HG02759 (cell line): Measurements from ENCODE around the gene CHGA.

Source experiments
- ATAC-seq: cut with Tn5 transposase; IDR thresholded peaks from one replicate; pipeline ENCODE4 v1.9.1; 2021; ENCODE audit warnings: mild to moderate bottlenecking, moderate library complexity; ENCODE audit not compliant: unreplicated experiment

CHGA gene

GRCh38 chr14:92942976-92943710, 20.2 kb downstream of the CHGA start:
- no peak for ATAC-seq

GRCh38 chr14:92943855-92944570, 21.1 kb downstream of the CHGA start:
- ATAC-seq: no peak

- ATAC-seq: no peak
Measured at GRCh38 chr14:92944976-92945375, 22.0 kb downstream of the CHGA start.

DNA sequence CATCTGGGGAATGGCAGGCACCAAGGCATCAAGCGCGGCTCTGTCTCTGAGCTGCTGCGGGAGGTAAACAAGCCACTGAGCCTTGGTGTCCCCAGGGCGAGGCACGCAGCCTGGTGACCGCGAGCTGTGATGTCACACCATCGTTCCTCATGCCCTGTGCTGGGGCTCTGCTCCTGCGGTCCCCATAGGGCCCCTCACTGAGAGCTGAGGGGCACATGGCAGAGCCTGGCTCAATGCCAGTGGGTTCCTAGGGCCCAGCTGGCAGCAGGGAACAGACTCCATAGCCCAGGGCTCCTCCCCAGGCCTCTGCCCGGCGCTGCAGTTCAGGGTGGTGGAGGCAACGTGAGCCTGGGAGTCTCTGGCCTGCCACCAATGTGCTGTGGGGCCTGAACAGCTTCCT, 22.6 kb downstream of the CHGA start:
- no peak for ATAC-seq

DNA sequence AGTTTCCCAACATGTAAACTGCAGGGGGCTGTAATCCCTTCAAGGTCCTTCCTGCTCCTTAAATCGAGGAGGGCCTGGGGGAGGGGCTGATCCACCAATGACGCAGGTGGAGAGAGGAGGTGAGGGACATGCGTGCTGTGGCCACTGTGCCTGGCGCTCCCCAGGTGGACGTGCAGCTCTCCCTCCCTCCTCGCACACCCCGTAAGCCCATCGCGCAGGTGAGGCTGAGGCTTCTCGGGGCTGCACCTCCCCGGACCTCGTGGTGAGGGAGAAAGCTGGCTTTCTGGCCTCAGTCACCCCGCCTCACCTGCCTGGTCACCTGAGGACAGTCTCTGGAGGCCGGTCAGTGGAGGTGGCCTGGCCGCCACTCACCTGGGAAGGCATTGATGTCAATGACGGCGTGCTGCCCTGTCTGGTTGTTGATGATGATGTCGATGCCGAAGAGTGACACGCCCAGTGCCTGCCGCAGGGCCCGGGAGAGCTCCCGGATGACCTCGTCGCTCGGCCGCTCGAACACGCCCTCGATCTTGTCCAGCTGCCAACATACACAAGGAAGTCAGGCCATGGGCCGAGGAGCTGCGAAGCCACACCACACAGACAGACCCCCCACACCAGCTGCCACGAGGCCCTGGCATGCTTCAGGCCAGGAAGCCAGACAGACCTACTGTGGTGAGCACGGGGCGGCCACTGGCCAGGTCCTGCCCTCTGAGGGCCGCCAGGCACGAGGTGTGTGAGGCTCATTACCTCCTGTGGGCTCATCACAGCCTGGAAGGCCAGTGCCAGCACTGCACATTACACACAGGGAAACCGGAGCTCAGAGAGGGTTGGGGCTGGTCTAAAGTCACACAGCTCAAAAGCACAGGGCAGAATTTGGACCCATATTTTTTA, 23.3 kb downstream of the CHGA start:
- no peak for ATAC-seq

DNA sequence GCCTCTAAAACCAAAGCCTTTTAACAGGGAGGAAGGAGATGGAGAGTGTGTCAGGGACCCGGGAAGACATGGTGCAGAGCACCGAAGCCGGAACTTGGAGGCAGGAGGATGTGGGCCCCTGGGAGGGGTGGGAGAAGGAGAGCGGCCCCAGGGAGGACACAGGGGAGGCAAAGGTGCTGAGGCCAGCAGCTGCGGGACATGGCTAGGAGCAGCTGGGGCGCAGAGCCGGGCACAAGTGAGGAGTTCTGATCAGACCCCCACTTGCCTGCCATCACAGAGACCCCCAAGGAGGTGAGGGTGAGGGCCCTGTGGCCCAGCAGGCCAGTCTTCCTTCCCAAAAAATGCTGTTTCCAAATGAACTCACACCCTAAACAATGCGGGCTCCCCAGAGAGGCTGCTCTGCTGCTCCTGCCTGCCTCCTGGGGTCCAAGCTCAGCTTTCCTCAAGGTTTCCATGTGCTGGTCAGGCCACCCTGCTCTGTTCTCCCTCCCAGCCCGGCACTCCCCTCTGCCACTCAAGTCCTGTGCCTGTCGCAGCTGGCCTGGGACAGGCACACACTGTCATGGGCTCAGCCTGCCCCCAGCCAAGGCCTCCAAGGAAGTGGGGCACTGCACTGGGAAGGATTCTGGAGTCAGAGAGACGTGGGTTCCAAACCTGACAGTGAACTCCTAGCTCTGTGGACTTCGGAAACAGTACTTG, 24.0 kb downstream of the CHGA start:
- no peak for ATAC-seq

DNA sequence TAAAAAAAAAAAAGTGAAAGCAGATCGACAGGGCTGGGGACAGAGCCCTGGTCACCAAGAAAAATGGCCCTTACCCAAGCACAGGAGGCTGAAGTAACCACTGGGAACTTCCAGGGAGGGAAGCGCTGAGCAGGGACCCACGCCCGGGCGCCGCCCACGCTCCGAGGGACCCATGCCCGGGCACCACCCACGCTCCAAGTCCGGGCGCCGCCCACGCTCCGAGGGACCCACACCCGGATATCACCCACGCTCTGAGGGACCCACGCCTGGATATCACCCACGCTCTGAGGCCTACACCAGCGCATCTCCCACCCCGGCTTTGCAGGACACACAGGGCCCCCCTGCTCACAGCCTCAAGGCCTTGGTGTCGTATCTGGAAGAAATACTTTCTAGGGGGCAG, 25.7 kb downstream of the CHGA start:
- no peak for ATAC-seq

GRCh38 chr14:92949496-92950192, 26.7 kb downstream of the CHGA start:
- no peak for ATAC-seq

- no peak for ATAC-seq
Measured at GRCh38 chr14:92950193-92950540, 27.2 kb downstream of the CHGA start.

GRCh38 chr14:92950773-92951172, 27.8 kb downstream of the CHGA start:
- ATAC-seq: no peak

DNA sequence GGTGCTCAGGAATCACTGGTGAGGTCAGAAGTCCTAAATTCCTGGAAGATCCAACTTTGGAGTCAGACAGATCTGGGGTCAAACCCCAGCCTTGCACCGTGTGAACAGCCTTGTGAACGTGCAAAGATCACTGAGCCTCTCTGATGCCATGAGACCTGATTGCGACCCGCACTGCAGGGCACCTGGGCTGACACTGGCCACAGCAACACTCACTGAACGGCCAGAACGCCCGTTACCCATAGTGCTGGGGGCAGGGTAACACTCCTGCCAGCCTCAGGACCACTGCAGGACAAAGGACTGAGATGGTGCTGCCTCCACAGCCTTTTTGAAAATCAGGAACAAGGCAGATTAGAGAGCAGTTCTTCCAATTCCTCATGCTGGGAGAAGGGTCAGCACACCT, 28.3 kb downstream of the CHGA start:
- ATAC-seq: no peak

GRCh38 chr14:92951912-92952471, 29.0 kb downstream of the CHGA start:
- peak; percentile 89 for ATAC-seq

- no peak for ATAC-seq
Measured at GRCh38 chr14:92952481-92953298, 29.7 kb downstream of the CHGA start.

- no peak for ATAC-seq
Measured at GRCh38 chr14:92953526-92953925, 30.6 kb downstream of the CHGA start.

DNA sequence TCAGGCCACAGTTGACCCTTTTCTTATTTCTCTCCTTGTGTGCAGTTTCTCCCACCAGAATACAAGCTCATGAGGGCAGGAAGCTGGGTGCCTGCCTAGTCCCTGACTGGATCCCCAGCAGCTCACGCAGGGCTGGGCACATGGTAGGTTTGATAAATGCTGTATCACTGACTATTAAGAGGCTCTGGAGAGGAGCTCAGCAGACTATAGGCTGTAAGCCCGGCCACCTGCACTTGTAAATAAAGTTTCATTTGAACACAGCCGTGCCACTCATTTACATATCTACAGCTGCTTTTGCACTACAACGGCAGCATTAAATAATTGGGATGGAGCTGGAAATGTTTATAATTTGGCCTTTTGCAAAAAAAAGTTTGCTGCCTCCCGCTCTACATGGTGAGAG, 32.0 kb downstream of the CHGA start:
- ATAC-seq: no peak

GRCh38 chr14:92955381-92955780, 32.4 kb downstream of the CHGA start:
- no peak for ATAC-seq

DNA sequence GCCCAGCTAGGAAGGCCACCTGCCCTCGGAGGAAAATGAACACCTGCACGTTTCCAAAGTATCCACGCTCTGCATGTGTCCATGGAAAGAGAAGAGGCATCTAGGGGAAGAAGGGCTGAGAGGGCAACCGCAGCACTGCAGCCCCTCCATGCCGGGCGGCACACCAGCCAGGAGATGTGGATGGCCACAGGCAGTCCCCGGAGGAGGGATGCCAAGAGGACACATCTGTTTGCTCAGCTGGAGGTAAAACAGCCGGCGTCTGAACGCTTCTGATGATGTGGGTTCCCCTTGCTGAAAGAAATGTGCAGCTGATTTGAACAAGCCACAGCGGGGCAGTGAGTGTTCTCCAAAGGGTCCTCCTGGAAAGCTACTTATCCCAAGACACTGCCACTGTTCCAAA, 34.0 kb downstream of the CHGA start:
- ATAC-seq: no peak

DNA sequence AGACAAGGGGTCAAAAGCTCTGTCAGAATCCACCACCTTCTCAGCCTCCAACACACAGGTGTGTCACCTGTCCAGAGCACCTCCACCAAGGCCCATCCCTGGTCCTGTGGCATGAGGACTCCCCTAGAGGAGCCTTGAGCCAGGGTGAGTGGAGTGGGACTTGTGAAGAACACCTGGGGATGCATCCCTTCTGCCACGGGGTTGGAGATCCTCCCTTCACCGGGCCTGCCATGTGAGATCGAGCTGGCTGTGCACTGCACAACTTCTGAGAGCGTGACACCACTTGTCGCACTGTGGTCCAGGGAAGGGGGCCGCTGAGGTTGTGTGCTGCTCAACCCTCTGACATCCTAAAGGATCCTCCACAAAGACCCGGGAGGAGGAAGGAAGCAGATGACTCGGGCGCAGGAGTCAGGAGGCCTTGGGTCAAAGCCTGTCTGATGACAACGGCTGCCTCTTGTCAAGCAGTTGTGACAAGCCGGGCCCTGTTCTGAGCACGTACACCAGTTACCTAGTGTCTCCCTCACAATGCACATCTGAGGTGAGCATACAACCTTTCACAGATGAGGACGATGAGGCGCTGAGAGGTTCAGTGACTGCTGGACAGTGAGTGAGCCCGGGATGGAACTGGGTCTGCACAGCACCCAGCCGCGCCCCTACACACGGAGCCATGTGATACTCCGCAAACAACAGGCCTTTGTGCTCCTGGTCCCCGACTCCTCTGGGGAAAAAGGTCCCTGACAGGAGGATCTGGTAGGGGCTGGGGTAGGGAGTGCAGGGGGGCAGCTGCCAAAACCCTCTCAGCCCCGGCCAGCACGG, 35.6 kb downstream of the CHGA start:
- no peak for ATAC-seq

DNA sequence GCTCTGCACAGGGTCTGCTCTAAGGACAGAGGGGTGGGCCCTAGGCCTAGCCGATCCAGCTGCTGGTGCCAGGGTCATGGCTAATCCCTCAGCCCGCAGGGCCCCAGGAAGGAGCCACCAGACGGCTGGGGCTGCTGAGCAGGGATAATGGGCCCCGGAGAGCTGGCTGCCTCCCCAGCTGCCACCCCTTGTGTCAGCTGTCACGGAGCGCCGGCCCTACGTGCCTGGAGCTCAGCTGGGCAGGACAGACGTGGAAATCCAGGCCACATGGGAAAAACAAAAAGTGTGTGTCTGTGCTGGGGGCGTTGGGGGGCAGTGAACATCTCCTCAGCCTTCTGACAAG, 36.2 kb downstream of the CHGA start:
- ATAC-seq: no peak
